Measurements from ENCODE around the gene CEP41.

DNA sequence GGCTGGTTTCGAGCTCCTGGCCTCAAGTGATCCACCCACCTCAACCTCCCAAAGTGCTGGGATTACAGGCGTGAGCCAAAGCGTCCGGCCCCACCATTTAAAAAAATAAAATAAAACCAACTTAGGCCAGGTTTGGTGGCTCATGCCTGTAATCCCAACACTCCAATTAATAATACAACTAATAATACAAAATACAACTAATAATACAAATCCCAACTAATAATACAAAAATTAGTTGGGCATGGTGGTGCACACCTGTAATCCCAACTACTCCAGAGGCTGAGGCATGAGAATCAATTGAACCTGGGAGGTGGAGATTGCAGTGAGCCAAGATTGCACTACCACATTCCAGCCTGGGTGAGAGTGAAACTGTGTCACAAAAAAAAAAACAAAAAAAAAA, 27.6 kb downstream of the CEP41 start:
- TF ChIP-seq, protein P1, sequence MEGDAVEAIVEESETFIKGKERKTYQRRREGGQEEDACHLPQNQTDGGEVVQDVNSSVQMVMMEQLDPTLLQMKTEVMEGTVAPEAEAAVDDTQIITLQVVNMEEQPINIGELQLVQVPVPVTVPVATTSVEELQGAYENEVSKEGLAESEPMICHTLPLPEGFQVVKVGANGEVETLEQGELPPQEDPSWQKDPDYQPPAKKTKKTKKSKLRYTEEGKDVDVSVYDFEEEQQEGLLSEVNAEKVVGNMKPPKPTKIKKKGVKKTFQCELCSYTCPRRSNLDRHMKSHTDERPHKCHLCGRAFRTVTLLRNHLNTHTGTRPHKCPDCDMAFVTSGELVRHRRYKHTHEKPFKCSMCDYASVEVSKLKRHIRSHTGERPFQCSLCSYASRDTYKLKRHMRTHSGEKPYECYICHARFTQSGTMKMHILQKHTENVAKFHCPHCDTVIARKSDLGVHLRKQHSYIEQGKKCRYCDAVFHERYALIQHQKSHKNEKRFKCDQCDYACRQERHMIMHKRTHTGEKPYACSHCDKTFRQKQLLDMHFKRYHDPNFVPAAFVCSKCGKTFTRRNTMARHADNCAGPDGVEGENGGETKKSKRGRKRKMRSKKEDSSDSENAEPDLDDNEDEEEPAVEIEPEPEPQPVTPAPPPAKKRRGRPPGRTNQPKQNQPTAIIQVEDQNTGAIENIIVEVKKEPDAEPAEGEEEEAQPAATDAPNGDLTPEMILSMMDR (IDR thresholded peaks at IDR 0.05; ENCODE audit: extremely low read depth in 1 of 2, insufficient read depth in 1 of 2, low read depth in 1 of 2, low read length in 2 of 2) = no peak
- no peak for TF ChIP-seq POLR2A (IDR thresholded peaks at IDR 0.05; ENCODE audit: low read depth, low read length)
- TF ChIP-seq, protein P2, sequence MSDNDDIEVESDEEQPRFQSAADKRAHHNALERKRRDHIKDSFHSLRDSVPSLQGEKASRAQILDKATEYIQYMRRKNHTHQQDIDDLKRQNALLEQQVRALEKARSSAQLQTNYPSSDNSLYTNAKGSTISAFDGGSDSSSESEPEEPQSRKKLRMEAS (IDR thresholded peaks at IDR 0.05; ENCODE audit: insufficient read depth, insufficient read length) = no peak
- no peak for TF ChIP-seq POLR2AphosphoS5 (IDR thresholded peaks at IDR 0.05; ENCODE audit: insufficient read depth, low read depth, low read length)
- no peak for TF ChIP-seq JUN (IDR thresholded peaks at IDR 0.05; ENCODE audit: borderline replicate concordance, insufficient read depth, insufficient read length, low read depth)
- no peak for TF ChIP-seq EZH2 (IDR thresholded peaks at IDR 0.05; ENCODE audit: borderline replicate concordance, low read depth, low read length, severe bottlenecking)

Measured in endothelial cell of umbilical vein (primary cell).